NCI-H2171 (cell line): ENCODE measurements around the gene CENPA.
"Not testable (repeated sequence)": the region's sequence is repeated elsewhere in the genome, so short reads cannot be mapped to it uniquely, and the experiment has no call there.

ENCODE experiments used
- DNase-seq: peaks from one replicate; lab custom pipeline; 2025; lab: John Stamatoyannopoulos, UW

CENPA gene

DNA sequence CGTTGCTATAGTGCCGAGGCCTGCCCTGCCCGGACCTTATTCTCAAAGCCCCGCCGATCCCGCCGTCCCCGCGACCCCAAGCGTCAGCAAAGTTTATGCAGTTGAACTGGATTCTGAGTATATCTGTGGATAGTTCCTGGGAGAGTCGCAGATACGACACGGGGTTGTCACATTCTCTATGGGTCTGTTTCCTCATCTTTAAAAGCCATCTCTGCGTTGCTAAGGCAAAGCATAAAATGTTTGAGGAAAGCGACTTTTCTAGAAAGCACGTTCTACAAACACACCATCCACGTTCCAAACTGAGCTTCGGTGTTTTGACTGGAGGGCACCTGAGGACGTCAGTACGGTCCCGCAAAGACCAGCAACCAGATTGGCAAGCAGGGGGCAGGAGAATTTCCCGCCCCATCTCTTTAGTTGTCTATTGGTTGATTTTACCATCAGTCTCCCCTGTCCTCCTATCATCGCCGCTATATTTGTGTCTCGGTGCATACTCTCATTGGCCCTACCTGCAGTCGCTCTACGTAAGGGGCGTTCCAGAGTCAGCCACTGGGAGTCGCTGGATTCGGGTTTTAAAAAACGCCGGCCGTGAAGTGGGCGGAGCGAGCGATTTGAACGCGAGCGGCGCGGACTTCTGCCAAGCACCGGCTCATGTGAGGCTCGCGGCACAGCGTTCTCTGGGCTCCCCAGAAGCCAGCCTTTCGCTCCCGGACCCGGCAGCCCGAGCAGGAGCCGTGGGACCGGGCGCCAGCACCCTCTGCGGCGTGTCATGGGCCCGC, at the start of gene CENPA:
TSS of gene CENPA (plus strand) at position 626 of the 776 bp plus-strand sequence. CDS start at position 767, 141 bp downstream.
- DNase-seq: peak; percentile 99

DNA sequence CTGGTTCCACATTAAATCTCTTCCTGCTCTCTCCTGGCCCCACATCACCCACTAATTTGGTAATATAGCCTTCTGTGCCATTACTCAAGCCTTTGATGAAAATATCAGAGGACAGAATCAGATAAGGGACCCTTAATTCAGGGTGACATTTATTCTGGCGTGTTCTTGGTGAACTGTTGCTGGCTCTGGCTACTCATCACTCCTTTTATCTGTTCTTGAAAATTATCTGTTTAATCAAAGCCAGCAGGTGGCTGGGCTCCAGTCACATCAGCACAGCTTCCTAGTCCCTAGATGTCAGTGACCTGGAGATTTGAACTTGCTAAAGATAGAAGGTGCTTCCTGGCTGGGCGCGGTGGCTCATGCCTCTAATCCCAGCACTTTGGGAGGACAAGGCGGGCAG, 48.6 kb upstream of the CENPA start:
- no peak for DNase-seq

DNA sequence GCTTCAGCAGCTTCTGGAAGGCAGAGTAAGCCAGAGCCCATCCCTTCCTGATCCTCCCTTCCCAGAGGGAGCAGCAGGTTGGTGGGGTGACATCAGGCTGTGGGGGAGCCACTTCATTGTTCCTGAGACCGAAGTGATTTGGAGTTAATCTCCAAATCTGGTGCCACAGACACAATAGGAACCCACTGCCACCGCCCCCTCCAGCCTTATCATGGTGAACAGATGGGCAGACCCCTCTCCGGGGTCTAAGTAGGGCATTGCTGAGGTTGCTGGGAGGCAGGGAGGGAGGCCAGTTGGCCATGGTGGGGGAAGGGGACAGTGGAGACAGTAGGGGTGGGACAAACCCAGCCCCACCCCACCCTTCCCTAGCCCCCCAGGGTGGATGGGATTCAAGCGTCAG, 47.4 kb upstream of the CENPA start:
- DNase-seq: no peak

DNA sequence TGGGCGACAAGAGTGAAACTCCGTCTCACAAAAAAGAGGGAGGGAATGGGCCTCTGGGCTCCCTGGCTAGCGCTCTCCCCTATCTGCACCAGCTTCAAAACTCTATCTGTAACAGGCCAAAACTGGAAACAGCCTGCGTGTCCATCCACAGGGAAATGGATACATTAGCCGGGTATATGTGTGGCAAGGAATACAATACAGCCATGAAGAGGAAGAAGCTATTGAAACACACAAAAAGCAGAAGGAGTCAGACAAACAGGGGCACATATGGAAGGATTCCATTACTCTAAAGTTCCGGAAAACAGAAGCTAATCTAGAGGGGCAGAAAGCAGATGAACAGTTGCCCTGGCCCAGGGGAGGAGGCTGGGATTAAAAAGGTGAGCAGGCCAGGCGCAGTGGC, 46.3 kb upstream of the CENPA start:
- DNase-seq: no peak

DNA sequence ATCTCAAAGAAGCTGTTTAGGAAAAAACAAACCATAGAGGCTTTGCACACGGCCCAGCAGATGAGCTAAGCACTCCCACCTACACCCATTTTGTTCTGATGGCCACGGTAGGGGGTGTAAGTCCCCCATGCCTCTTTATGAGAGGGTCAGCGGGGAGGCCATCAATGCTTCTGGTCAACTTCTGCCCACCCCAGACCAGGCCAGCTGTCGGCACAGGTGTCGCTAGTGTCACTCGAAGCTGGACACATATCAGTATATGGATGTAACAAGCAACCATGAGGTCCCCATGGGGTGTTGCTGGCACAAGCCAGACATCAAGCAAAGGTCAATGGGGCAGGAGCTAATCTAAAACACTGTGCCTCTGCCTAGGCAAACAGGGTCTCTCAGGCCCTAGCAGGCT, 45.5 kb upstream of the CENPA start:
- no peak for DNase-seq

DNA sequence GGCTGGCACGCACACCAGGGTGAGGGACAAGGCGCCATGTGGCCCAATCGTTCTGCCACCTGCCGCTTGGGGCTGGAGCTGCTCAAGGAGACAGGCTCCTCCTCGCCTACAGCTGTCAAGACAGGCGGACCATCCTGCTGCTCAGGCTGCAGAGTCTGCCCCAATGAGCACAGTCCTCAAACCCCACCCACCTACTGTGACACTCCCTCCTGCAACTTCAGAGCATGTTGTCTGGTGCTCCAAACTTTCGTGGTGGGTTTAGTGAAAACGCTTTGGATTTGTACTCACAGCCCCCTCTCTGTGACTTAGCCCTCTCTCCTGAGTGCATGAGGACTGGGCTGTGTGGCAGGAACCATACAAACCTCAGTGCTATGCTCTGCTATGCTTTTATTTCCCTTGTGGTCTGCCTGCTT, 45.0 kb upstream of the CENPA start:
- DNase-seq: peak; percentile 91

DNA sequence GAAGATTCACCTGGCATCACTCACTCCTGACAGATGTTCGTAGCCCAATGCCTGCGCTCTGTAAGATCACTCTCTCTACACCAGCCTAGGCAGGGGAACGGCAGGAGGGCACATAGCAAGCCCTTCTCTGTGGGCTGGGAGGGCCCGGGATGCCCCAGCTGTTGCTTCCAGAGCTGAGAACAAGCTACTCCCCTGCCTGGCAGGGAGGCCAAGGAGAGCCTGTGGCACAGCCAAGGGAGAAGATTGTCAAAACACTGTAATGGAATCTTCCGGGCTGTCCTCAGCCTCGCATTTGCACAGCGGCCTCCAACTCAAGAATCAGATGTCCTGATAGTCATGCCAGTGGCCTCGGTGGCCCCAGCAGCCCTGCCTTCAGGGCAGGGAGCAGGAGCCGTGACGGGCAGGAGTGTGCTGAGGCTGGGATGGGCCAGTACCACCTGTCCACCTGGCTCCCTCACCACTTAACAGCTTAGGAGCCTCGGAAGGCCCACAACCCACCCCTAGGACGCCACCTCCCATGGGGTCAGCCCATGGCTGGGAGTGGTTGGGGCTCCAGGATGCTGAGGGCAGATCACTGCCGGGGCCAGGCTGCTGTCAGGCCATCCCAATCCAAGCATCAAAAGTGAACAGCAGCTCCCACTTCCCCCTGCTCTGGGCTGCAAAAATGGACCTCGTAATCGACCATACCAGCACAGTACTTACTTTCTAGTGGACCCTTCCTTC, 43.6 kb upstream of the CENPA start:
- no peak for DNase-seq

DNA sequence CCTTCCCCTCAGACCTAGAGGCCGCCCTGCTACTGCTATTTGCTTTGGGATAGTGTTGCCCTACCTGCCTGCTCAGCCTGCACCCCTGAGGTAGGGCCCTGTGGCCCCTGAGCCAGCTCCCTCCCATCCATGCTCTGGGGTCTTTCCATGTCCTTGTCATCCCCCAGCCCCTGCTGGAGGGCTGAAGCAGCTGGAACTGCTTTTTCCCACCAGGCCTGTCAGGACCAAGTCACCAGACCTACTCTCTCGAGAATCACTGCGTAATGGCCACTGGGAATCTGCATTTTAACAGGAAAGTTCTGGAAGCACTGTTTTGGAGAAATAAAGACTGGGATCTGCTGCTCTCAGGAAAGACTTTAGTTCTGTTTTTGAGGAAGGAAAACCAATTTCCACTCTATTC, 42.0 kb upstream of the CENPA start:
- no peak for DNase-seq

DNA sequence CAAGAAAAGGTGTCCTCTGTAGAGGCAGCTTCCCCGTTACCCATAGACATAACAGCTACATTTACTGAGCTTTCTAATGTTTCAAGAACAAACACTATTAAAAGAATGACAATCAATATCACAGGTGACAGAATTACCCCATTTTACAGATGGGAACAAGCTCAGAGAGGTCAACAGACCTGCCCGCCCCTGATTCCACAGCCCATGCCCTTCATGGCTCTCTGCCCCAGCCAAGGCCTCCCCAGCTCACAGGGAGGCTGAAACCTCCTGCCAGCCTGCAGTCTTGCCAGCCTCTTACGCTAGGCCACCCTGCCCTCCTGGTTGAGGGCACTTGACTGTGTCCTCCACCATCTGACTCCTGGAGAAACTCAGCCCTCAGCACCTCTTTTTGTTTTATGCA, 40.9 kb upstream of the CENPA start:
- DNase-seq: no peak

DNA sequence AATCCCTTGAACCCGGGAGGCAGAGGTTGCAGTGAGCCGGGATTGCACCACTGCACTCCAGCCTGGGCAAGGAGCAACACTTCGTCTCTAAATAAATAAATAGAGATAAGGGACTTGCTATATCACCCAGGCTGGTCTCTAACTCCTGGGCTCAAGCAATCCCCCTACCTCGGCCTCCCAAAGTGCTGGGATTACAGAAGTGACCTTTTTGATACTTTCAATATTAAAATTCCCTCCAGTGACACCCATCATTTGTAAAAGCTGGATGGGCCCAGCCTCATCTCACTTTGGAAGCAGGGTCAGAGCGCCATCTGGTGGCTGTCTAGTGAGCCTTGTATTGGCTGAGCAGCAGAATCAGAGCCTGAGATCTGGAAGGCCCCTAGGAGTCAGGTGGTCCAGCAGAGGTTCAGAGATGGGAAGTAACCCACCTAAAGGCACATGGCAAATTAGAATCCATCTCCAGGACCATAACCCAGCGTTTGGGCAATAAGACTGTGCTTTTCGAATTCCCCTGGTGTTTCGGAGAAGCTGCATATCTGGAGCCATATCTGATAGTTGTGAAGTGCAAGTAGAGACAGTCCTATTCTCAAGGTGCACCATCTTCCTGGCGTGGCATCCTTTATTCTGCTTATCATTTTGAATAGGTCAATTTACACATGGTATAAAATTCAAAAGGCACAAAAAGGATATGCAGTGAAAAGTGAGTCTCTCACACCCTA, 40.1 kb upstream of the CENPA start:
- DNase-seq: peak; percentile 81

DNA sequence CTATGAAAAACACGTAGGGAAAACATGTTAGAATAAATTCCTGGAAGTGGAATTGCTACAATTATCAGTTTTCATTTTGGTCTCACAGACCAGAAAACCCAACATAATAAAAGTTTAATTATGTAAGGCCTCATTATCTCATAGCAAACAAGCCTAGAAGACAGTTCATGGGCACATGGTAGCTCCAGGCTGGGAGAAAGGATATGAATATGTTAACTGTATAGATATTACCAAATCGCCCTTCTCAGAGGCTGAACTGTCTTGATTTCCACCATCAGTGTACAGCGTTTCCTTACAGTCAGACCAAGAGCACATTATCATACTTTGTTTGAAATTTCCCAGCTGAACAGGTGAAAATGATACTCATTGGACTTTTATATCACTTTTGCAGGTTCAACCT, 38.9 kb upstream of the CENPA start:
- DNase-seq: no peak

DNA sequence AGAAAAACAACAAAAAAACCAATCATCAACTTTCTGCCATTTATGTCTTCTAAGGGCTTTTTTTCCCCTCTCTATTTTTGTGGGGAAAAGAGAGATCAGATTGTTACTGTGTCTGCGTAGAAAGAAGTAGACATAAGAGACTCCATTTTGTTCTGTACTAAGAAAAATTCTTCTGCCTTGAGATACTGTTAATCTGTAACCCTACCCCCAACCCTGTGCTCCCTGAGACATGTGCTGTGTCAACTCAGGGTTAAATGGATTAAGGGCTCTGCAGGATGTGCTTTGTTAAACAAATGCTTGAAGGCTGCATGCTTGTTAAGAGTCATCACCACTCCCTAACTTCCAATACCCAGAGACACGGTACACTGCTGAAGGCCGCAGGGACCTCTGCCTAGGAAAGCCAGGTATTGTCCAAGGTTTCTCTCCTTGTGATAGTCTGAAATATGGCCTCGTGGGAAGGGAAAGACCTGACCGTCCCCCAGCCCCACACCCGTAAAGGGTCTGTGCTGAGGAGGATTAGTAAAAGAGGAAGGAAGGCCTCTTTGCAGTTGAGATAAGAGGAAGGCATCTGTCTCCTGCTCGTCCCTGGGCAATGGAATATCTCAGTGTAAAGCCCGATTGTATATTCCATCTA, 36.0 kb upstream of the CENPA start:
- not testable (repeated sequence) for DNase-seq

DNA sequence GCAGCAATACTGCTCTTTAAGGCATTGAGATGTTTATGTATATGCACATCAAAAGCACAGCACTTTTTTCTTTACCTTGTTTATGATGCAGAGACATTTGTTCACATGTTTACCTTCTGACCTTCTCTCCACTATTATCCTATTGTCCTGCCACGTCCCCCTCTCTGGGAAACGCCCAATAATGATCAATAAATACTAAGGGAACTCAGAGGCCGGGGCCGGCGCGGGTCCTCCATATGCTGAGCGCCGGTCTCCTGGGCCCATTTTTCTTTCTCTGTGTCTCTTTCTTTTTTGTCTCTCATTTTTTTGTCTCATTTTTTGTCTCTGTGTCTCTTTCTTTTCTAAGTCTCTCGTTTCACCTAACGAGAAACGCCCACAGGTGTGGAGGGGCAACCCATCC, 35.4 kb upstream of the CENPA start:
- DNase-seq: not testable (repeated sequence)

DNA sequence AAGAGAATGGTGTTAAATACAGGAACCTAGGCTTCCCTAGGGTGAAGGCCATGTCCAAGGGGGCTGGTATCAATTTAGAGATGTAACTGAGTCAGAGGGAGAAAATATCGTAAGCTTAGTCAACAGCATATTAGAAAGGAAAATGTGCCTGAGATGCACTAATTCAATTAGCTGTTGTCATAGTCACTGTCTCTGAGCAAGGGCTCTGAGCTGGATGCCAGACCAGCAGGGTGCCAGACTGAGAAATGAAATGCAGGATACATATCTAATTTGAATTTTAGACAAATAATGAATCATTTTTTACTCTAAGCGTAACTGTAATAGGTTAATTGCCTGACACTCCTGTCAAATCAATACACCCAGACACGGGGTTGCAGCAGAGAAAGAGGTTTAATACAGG, 33.2 kb upstream of the CENPA start:
- no peak for DNase-seq

DNA sequence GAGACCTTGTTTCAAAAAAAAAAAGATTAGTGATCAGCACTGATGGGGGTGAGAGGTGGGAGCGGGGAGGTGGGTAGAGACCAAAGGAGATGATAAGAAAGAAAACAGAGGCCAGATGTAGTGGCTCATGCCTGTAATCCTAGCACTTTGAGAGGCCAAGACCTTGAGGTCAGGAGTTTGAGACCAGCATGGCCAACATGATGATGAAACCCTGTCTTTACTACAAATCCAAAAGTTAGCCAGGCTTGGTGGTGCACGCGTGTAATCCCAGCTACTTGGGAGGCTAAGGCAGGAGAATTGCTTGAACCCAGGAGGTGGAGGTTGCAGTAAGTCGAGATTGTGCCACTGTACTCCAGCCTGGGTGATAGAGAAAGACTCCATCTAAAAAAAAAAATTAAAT, 31.3 kb upstream of the CENPA start:
- no peak for DNase-seq

DNA sequence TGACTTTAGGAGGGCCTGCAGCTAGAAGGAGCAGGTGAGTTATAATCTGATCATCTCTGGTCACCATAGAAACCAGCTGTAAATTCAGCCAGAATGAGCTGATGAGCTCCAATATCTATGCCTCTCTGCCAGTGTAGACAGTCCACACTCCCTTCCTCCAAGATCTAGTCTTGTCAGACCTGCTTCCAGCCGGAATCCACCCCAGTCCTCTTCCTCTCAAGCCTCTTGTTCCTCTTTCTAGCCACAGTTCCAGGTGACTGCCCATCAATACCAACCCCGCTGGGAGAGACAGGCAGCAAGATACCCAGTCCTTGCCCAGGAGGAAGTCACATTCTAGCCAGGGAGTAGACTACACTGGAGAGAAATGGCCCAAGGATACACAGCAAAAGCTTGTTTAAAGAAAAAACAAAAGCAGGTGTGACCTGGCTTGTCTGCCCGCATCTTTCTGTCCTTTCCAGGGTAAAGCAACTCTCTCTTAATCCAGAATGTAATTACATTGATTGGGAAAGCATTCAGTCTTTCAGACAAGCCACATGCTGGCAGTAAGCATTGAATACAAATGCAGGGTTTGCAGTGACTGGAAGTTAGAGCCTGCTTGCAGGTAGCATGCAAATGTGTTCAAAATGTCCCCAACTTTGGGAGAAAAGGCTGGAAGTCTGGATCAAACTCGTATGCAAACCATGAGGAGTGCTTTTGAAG, 30.7 kb upstream of the CENPA start:
- no peak for DNase-seq

DNA sequence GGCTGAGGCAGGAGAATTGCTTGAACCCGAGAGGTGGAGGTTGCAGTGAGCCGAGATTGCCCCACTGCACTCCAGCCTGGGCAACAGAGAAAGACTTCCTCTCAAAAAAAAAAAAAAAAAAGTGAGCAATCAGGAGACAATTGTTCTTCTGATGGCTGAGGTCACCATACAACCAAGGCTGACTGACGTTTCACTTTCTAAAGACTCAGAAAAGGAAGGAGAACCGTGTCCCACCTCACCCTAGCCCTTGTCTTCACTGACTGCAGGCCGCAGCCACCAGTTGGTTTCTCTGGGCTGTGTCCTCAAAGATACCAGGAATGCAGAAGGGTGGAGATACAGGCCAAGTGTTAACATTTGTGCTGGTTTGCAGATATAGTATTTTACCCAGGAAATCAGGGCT, 29.5 kb upstream of the CENPA start:
- DNase-seq: no peak

DNA sequence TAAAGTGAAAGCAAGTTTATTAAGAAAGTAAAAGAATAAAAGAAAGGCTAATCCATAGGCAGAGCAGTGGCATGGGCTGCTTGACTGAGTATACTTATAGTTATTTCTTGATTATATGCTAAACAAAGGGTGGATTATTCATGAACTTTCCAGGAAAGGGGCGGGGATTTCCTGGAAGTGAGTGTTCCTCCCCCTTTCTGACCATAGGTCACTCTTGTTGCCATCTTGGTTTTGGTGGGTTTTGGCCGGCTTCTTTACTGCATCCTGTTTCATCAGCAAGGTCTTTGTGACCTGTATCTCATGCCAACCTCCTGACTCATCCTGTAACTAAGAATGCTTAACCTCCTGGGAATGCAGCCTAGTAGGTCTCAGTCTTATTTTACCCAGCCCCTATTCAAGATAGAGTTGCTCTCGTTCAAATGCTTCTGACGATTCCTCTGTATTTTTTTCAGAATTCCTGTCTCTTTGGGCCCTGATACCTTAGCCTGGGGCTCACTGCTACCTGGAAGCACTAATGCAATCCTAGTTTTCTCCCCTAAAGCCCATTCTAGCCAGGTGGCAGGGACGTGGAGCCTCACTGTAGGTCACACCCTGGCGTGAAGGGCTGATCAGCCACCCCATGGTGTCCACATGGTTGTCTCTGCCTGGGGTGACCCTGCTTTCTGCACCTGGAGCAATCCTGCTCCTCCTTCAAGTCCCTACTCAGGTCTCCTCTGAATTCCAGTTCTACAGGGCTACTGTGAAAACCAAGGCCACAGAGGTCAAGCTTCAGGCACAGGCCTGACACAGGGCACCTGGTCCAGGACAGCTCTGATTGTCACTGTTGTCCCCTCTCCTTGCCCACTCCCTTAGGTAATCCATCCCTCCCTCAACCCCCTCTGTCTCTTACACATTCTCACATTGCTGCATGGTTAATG, 27.7 kb upstream of the CENPA start:
- DNase-seq: no peak

DNA sequence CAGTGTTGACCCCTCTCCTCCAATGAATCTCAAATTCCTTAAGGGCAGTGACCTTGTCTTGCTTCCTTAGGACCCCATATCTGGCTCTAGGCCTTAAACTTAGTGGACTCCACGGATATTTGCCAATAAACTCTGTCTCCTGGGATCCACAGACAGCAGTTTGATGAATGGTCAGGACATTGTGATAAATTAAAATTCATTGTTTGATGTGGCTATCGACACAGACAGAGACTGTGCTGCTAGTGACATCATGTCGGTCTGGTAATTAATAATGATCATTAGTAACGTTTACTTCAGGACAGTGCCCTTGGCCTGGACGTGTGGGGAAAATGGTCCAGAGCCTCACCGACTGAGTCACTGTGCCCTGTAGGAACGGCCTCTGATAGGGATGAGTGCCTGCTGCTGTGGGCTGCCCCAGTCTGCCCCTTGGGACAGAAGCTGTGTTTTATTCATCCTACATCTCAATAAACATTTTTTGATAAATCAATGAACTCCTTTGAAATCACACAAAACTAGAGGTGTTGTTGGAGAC, 27.0 kb upstream of the CENPA start:
- no peak for DNase-seq

DNA sequence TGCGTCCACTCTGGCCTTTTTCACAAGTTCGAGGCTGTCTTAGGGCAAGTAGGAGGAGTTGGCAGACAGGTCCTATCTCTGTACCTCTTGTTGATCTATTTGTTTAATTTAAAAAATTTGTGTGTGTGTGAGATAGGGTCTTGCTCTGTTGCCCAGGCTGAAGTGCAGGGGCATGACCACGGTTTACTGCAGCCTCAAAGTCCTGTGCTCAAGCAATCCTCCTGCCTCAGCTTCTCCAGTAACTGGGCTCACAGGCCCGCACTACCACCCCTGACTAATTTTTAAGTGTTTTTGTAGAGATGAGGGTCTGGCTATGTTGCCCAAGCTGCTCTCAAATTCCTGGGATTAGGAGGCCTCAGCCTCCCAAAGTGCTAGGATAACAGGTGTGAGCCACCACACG, 26.0 kb upstream of the CENPA start:
- DNase-seq: no peak

DNA sequence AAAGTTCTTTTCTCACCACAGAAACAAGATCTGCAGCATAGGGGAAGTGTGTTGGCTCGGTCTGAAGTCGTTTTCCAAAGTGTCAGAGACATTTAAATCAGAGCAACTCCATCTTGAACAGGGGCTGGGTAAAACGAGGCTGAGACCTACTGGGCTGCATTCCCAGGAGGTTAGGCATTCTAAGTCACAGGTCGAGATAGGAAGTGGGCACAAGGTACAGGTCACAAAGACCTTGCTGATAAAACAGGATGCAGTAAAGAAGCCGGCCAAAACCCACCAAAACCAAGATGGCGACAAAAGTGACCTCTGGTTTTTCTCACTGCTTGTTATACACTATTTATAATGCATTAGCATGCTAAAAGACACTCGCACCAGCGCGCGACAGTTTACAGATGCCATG, 24.9 kb upstream of the CENPA start:
- not testable (repeated sequence) for DNase-seq
